ENCODE data around the gene RACGAP1. TPM values are rescaled to one million over a fixed set of nuclear protein-coding genes. Genes with fewer than 3 reads are reported as not detected.

The RACGAP1 gene
- total and polyA plus RNA-seq, 2 of the 8 experiments (the other 6 are each of a cell fraction or from before 2014, with no cell fraction given): 18.0 to 66.3 TPM

DNA sequence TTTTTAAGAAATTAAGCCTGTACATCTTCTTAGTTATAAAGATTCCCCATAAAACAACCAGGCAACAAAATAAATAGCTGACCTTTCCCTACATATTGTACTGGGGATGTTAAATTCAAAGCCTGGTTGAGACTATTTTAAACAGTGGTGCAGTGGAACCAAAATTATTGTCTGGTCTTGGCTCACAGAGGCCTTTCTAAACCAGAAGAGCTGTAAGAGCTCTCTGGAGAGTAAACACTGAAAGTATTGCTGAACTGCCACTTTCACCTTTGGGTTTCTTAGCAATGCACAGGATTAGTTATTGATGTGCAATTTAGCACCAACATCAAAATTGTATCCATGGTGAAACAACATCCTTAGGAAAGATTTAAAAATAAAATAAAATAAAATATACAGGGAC lies 20.6 kb downstream of the RACGAP1 start:
- Histone ChIP-seq H3K18ac (ENCODE audit: extremely low read depth, low read length) (no peak overlapping the region), H4K5ac (ENCODE audit: insufficient read length, low read depth, low read length) (no peak overlapping the region), H3K23ac (ENCODE audit: insufficient read length) (no peak overlapping the region), H3K36me3 (ENCODE audit: control insufficient read depth in 2 of 4, insufficient read depth in 4 of 4, low read length in 3 of 4) (peaks cover 4 to 41% (median 28%) of the 10 kb centered on the region in 4 experiments), H3K4ac (replicated peaks; ENCODE audit: insufficient read length, low read depth, low read length) (no peak overlapping the region), H3K27me3 (replicated peaks in 1 of 4; ENCODE audit: control insufficient read depth in 3 of 4, extremely low read depth in 1 of 4, insufficient read depth in 3 of 4, low read length in 3 of 4) (no peaks in the 10 kb centered on the region), H2BK120ac (replicated peaks; ENCODE audit: low read depth, low read length) (no peak overlapping the region), H3K4me1 (replicated peaks in 1 of 4; ENCODE audit: control insufficient read depth in 3 of 4, insufficient read depth in 4 of 4, low read length in 3 of 4) (no peaks in the 10 kb centered on the region), H3K56ac (replicated peaks; ENCODE audit: insufficient read length, low read depth, low read length) (no peak overlapping the region), H2BK12ac (ENCODE audit: low read depth, low read length) (no peak overlapping the region), H4K8ac (ENCODE audit: extremely low read depth, insufficient read depth, low read length) (no peak overlapping the region), H2BK20ac (ENCODE audit: low read length) (no peak overlapping the region), H3K27ac (ENCODE audit: low read depth, low read length) (no peak overlapping the region), H3K4me3 (ENCODE audit: extremely low read depth in 1 of 4, insufficient read depth in 2 of 4, low read depth in 3 of 4, low read length in 4 of 4) (no peak overlapping the region), H3K79me2 (ENCODE audit: control insufficient read depth in 1 of 2, insufficient read depth in 2 of 2, low read length in 2 of 2) (no peaks in the 10 kb centered on the region), H3K79me1 (ENCODE audit: low read depth, low read length) (no peaks in the 10 kb centered on the region), H2BK5ac (ENCODE audit: low read depth, low read length) (no peak overlapping the region), H2AK5ac (ENCODE audit: low read depth, low read length) (no peak overlapping the region), H3K14ac (ENCODE audit: insufficient read length) (no peak overlapping the region), H3K23me2 (ENCODE audit: low read depth, low read length) (no peaks in the 10 kb centered on the region), H4K20me1 (replicated peaks in 1 of 2; ENCODE audit: control insufficient read depth in 1 of 2, insufficient read depth in 2 of 2, low read length in 2 of 2) (no peaks in the 10 kb centered on the region), H4K91ac (replicated peaks; ENCODE audit: insufficient read length, low read length) (no peak overlapping the region), H3K9ac (replicated peaks in 1 of 4; ENCODE audit: extremely low read depth in 1 of 4, low read depth in 3 of 4, low read length in 3 of 4) (no peak overlapping the region), H2BK15ac (ENCODE audit: low read length) (no peak overlapping the region), H2AFZ (ENCODE audit: low read length) (no peak overlapping the region), H3K4me2 (ENCODE audit: insufficient read depth in 1 of 2, low read depth in 2 of 2, low read length in 2 of 2) (no peak overlapping the region), H3K9me3 (ENCODE audit: insufficient read depth in 2 of 2, low read depth in 1 of 2, low read length in 1 of 2) (no peaks in the 10 kb centered on the region)
- POLR2A ChIA-PET (ENCODE audit: partially characterized antibody): interaction anchor here (2.3 kb wide), 1 partner anchor 8 kb away, joined by 6 read pairs; no protein-coding TSS in a partner anchor
- CTCF ChIA-PET (ENCODE audit: partially characterized antibody): interaction anchor here (1.3 to 3.3 kb wide), 2 partner anchors 35 to 50 kb away, joined by 5 to 18 read pairs; no protein-coding TSS in a partner anchor
- TF ChIP-seq TAF1 (IDR thresholded peaks at IDR 0.05; ENCODE audit: low read depth, low read length) (no peak), POLR2A (IDR thresholded peaks at IDR 0.05; ENCODE audit: control extremely low read depth in 1 of 2, low read depth in 2 of 2, low read length in 2 of 2) (no peak), JUN (IDR thresholded peaks at IDR 0.05; ENCODE audit: low read depth, low read length) (no peak)
- no peak for DNase-seq (ENCODE audit: low read depth in 1 of 2, low spot score in 2 of 2)
- no peak for FAIRE-seq
